ENCODE results near the gene REEP6. TPM values are rescaled to one million over a fixed set of nuclear protein-coding genes. Genes with fewer than 3 reads are reported as not detected.

REEP6 gene
- total RNA-seq, 1 donor from 2014 or later = 4.8 TPM

- Histone ChIP-seq H2AFZ (replicated peaks) (no peak overlapping the region), H3K36me3 (no peaks in the 10 kb centered on the region), H3K4me3 (peak overlapping the region; percentile 48), H3K79me2 (ENCODE audit: low read depth) (no peaks in the 10 kb centered on the region), H3K9me3 (ENCODE audit: low read depth) (no peaks in the 10 kb centered on the region), H3K4me2 (peak overlapping the region; percentile 78), H3K4me1 (no peaks in the 10 kb centered on the region), H3K27me3 (peaks cover 82% of the 10 kb centered on the region), H4K20me1 (ENCODE audit: low read depth) (peaks cover 13% of the 10 kb centered on the region), H3F3A (ENCODE audit: low read depth) (peaks cover 21% of the 10 kb centered on the region), H3K9ac (no peak overlapping the region), H3K27ac (no peak overlapping the region)
- peak overlapping the region; percentile 80 for H3K4me3 Mint-ChIP-seq
- H3K27ac Mint-ChIP-seq = no peak overlapping the region
- peaks cover 5% of the 10 kb centered on the region for H3K36me3 Mint-ChIP-seq
- H3K9me3 Mint-ChIP-seq = peaks cover 6% of the 10 kb centered on the region
- TF ChIP-seq EZH2phosphoT487 (IDR thresholded peaks at IDR 0.05) = peak; percentile 52
- peak; percentile 81 for TF ChIP-seq EZH2 (IDR thresholded peaks at IDR 0.05)
- TF ChIP-seq, protein P1, sequence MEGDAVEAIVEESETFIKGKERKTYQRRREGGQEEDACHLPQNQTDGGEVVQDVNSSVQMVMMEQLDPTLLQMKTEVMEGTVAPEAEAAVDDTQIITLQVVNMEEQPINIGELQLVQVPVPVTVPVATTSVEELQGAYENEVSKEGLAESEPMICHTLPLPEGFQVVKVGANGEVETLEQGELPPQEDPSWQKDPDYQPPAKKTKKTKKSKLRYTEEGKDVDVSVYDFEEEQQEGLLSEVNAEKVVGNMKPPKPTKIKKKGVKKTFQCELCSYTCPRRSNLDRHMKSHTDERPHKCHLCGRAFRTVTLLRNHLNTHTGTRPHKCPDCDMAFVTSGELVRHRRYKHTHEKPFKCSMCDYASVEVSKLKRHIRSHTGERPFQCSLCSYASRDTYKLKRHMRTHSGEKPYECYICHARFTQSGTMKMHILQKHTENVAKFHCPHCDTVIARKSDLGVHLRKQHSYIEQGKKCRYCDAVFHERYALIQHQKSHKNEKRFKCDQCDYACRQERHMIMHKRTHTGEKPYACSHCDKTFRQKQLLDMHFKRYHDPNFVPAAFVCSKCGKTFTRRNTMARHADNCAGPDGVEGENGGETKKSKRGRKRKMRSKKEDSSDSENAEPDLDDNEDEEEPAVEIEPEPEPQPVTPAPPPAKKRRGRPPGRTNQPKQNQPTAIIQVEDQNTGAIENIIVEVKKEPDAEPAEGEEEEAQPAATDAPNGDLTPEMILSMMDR (IDR thresholded peaks at IDR 0.05) = no peak
- DNase-seq (ENCODE audit: low spot score) = no peak
- H3K27me3 Mint-ChIP-seq (ENCODE audit: insufficient read depth, low read depth) = peaks cover 29% of the 10 kb centered on the region
- peaks cover 9% of the 10 kb centered on the region for H3K4me1 Mint-ChIP-seq
Measured at GRCh38 chr19:1524287-1524971, 33.4 kb downstream of the REEP6 start.

- Histone ChIP-seq H4K20me1 (ENCODE audit: low read depth) (peaks cover 13% of the 10 kb centered on the region), H3K4me3 (no peak overlapping the region), H3K27ac (no peak overlapping the region), H3K4me2 (no peak overlapping the region), H2AFZ (replicated peaks) (no peak overlapping the region), H3F3A (ENCODE audit: low read depth) (peaks cover 21% of the 10 kb centered on the region), H3K9ac (no peak overlapping the region), H3K27me3 (peaks cover 78% of the 10 kb centered on the region), H3K9me3 (ENCODE audit: low read depth) (no peaks in the 10 kb centered on the region), H3K36me3 (no peaks in the 10 kb centered on the region), H3K79me2 (ENCODE audit: low read depth) (no peaks in the 10 kb centered on the region), H3K4me1 (no peaks in the 10 kb centered on the region)
- Mint-ChIP-seq H3K27me3 (ENCODE audit: insufficient read depth, low read depth) (peaks cover 29% of the 10 kb centered on the region), H3K4me3 (peak overlapping the region; percentile 80), H3K9me3 (peaks cover 6% of the 10 kb centered on the region), H3K4me1 (peaks cover 9% of the 10 kb centered on the region), H3K36me3 (peaks cover 5% of the 10 kb centered on the region), H3K27ac (no peak overlapping the region)
- TF ChIP-seq EZH2 (IDR thresholded peaks at IDR 0.05) (no peak), EZH2phosphoT487 (IDR thresholded peaks at IDR 0.05) (no peak)
- TF ChIP-seq, protein P1 (IDR thresholded peaks at IDR 0.05) = no peak
- no peak for DNase-seq (ENCODE audit: low spot score)
Measured at GRCh38 chr19:1524972-1525325, 34.0 kb downstream of the REEP6 start.

DNA sequence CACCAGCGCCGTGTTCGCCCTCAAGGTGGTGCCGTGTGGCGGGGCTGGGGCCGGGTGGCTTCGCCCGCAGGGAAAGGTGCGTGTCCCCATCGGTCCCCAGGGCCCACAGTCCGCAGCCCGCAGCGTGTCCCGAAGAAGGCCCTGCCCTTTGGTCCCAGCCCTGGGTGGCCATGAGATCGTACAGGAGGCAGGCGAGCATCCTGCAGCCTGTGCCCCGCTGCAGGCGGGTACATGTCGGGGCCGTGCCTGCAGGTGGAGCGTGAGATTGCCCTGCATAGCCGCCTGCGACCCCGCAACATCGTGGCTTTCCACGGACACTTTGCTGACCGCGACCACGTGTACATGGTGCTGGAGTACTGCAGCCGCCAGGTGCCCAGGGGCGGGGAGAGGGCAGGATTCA lies 34.4 kb downstream of the REEP6 start:
- H3K79me2 ChIP-seq (ENCODE audit: low read depth) = no peaks in the 10 kb centered on the region
- H2AFZ ChIP-seq (replicated peaks) = no peak overlapping the region
- Mint-ChIP-seq H3K36me3 (peaks cover 5% of the 10 kb centered on the region), H3K4me3 (no peak overlapping the region), H3K4me1 (peaks cover 9% of the 10 kb centered on the region), H3K27ac (no peak overlapping the region), H3K27me3 (ENCODE audit: insufficient read depth, low read depth) (peaks cover 29% of the 10 kb centered on the region), H3K9me3 (peaks cover 6% of the 10 kb centered on the region)
- no peaks in the 10 kb centered on the region for H3K9me3 ChIP-seq (ENCODE audit: low read depth)
- H3K36me3 ChIP-seq = no peaks in the 10 kb centered on the region
- no peak overlapping the region for H3K4me3 ChIP-seq
- TF ChIP-seq, protein P1 (IDR thresholded peaks at IDR 0.05) = no peak
- TF ChIP-seq EZH2phosphoT487 (IDR thresholded peaks at IDR 0.05) (no peak), EZH2 (IDR thresholded peaks at IDR 0.05) (no peak)
- peaks cover 13% of the 10 kb centered on the region for H4K20me1 ChIP-seq (ENCODE audit: low read depth)
- no peak for DNase-seq (ENCODE audit: low spot score)
- no peak overlapping the region for H3K9ac ChIP-seq
- H3K4me2 ChIP-seq = no peak overlapping the region
- H3K27me3 ChIP-seq = peaks cover 74% of the 10 kb centered on the region
- peaks cover 21% of the 10 kb centered on the region for H3F3A ChIP-seq (ENCODE audit: low read depth)
- no peak overlapping the region for H3K27ac ChIP-seq
- no peaks in the 10 kb centered on the region for H3K4me1 ChIP-seq
